HepG2 (cell line): ENCODE data around the gene GDF9. TPM values are rescaled to one million over a fixed set of nuclear protein-coding genes. Genes with fewer than 3 reads are reported as not detected.

Experiments used
- ASH2L ChIP-seq: fragments of 300-600, 200-600 bp; sonication (generic); IDR thresholded peaks from 2 replicates; pipeline ENCODE4 v1.7.0; 2017; ENCODE audit warnings: low read depth, mild to moderate bottlenecking, moderate library complexity, mixed read lengths, low read length; ENCODE audit not compliant: insufficient read length
- FOXP1 ChIP-seq, 2 experiments: fragments of 450-650 bp in 1 of 2; IDR thresholded peaks; 2 replicates each; pipeline ENCODE4 v1.6.1; 2017 to 2018; ENCODE audit warnings: antibody characterized with exemption in 1 of 2
- GATAD2A ChIP-seq: IDR thresholded peaks from 2 replicates; pipeline ENCODE4 v1.6.1; 2016
- GTF2F1 ChIP-seq: fragments of 150-350 bp; IDR thresholded peaks from 2 replicates; pipeline ENCODE4 v1.6.1; 2014; ENCODE audit warnings: low read length
- HMGXB4 ChIP-seq, 2 experiments: sonication (generic) in 1 of 2; formaldehyde crosslinking in 1 of 2; IDR thresholded peaks; 2 replicates each; pipeline versions ENCODE4 v1.4.0 to v1.6.1; 2018 to 2020; ENCODE audit warnings: missing genetic modification reagents in 2 of 2, borderline replicate concordance in 1 of 2, low read depth in 1 of 2, mild to moderate bottlenecking in 1 of 2, missing biosample characterization in 1 of 2
- NFAT5 ChIP-seq: sonication (generic); formaldehyde crosslinking; IDR thresholded peaks from 2 replicates; pipeline ENCODE4 v1.4.0; 2020; ENCODE audit warnings: missing genetic modification reagents
- SAFB2 ChIP-seq: sonication (generic); formaldehyde crosslinking; IDR thresholded peaks from 2 replicates; pipeline ENCODE4 v1.5.1; 2020; ENCODE audit warnings: missing genetic modification reagents, low read depth, mild to moderate bottlenecking, borderline replicate concordance
- SP4 ChIP-seq: sonication (generic); formaldehyde crosslinking; IDR thresholded peaks from 2 replicates; pipeline ENCODE4 v1.8.1; 2023; ENCODE audit warnings: mild to moderate bottlenecking, missing genetic modification reagents
- ZBTB1 ChIP-seq: sonication (generic); formaldehyde crosslinking; IDR thresholded peaks from 2 replicates; pipeline ENCODE4 v1.4.0; 2020; ENCODE audit warnings: missing genetic modification reagents, borderline replicate concordance
- ZBTB43 ChIP-seq: sonication (generic); formaldehyde crosslinking; conservative IDR thresholded peaks from 2 replicates; pipeline ENCODE4 v1.4.0; 2020; ENCODE audit warnings: missing genetic modification reagents
- ZEB1 ChIP-seq: IDR thresholded peaks from 2 replicates; pipeline ENCODE4 v1.6.1; 2012; ENCODE audit warnings: mild to moderate bottlenecking, low read depth, inconsistent platforms; ENCODE audit not compliant: insufficient replicate concordance
- ZFP41 ChIP-seq: sonication (generic); formaldehyde crosslinking; IDR thresholded peaks from 2 replicates; pipeline ENCODE4 v1.4.0; 2020; ENCODE audit warnings: mild to moderate bottlenecking, missing genetic modification reagents, borderline replicate concordance
- ZFY ChIP-seq: sonication (generic); formaldehyde crosslinking; IDR thresholded peaks from 2 replicates; pipeline ENCODE4 v1.4.0; 2020; ENCODE audit warnings: missing genetic modification reagents
- ZNF546 ChIP-seq: sonication (generic); formaldehyde crosslinking; conservative IDR thresholded peaks from 2 replicates; pipeline ENCODE4 v1.8.1; 2023; ENCODE audit warnings: mild to moderate bottlenecking, missing genetic modification reagents
- ZNF558 ChIP-seq: sonication (generic); formaldehyde crosslinking; IDR thresholded peaks from 2 replicates; pipeline ENCODE4 v1.9.0; 2022; ENCODE audit warnings: mild to moderate bottlenecking, missing genetic modification reagents, borderline replicate concordance
- ZNF598 ChIP-seq: sonication (generic); formaldehyde crosslinking; IDR thresholded peaks from 2 replicates; pipeline ENCODE4 v1.5.1; 2020; ENCODE audit warnings: mild to moderate bottlenecking, missing genetic modification reagents, borderline replicate concordance
- ZNF670 ChIP-seq: sonication (generic); formaldehyde crosslinking; IDR thresholded peaks from 2 replicates; pipeline ENCODE4 v1.8.0; 2022; ENCODE audit warnings: mild to moderate bottlenecking, missing genetic modification reagents, borderline replicate concordance
- ZNF710 ChIP-seq: sonication (generic); formaldehyde crosslinking; IDR thresholded peaks from 2 replicates; pipeline ENCODE4 v1.5.0; 2020; ENCODE audit warnings: mild to moderate bottlenecking, missing genetic modification reagents, borderline replicate concordance
- polyA plus RNA-seq, 8 experiments: library from polyadenylated mRNA; depleted of rRNA in 3 of 8; stranded (reverse) in 7 of 8; unstranded in 1 of 8; fragments of >200 nt; fragmentation: Illumina TruSeq in 4 of 8; extraction: Trizol in 4 of 8; gene quantifications; 2 replicates each; pipeline versions ENCODE4 v1.2.1 to v1.2.3, GENCODE V29; 2011 to 2016; ENCODE audit warnings: low read depth in 4 of 8, missing spikeins in 1 of 8, mixed read lengths in 1 of 8; ENCODE audit not compliant: insufficient read depth in 1 of 8
- total RNA-seq, 5 experiments: library from RNA; depleted of rRNA; stranded (reverse); fragments of >200 nt; fragmentation: Illumina TruSeq; extraction: Trizol; gene quantifications; 2 replicates each; pipeline ENCODE4 v1.2.3, GENCODE V29; 2016; ENCODE audit warnings: low read depth in 1 of 5

Gene GDF9
- total and polyA plus RNA-seq, 2 of the 13 experiments (the other 11 are each of a cell fraction or from before 2014, with no cell fraction given): 0.33 to 0.38 TPM

GRCh38 chr5:132829742-132830435 is 36.4 kb downstream of the GDF9 start (continued):
- TF ChIP-seq ZEB1 (peak; percentile 27), ZFY (CRISPR knock-in tag) (peak; percentile 85; the same call in 1 of the 2 replicates), ZNF710 (CRISPR knock-in tag) (no peak), ZNF558 (CRISPR knock-in tag) (no peak; the same call in 1 of the 2 replicates), ZNF670 (CRISPR knock-in tag) (no peak), ZFP41 (CRISPR knock-in tag) (peak; percentile 54; the same call in 1 of the 2 replicates), ZBTB43 (0 out of 2 replicates have a peak, but pooled peaks have one; percentile 30), NFAT5 (peak; percentile 40; the same call in 1 of the 2 replicates), GTF2F1 (no peak), ZNF598 (peak; percentile 77; the same call in 1 of the 2 replicates), ZNF546 (CRISPR knock-in tag) (peak; percentile 87; the same call in 1 of the 2 replicates), HMGXB4 (CRISPR knock-in tag; IDR thresholded peaks at IDR 0.05; ENCODE audit: borderline replicate concordance in 1 of 2, low read depth in 1 of 2) (peak; percentile 94 to 98), SP4 (CRISPR knock-in tag) (no peak; the same call in none of the 2 replicates), ASH2L (peak; percentile 53), GATAD2A (CRISPR knock-in tag) (peak; percentile 54; the same call in 1 of the 2 replicates), FOXP1 (IDR thresholded peaks at IDR 0.05) (no peak), FOXP1 (CRISPR knock-in tag; IDR thresholded peaks at IDR 0.05) (no peak), ZBTB1 (CRISPR knock-in tag) (no peak), SAFB2 (CRISPR knock-in tag) (no peak)
